GM21423 (cell line): ENCODE measurements around the gene PRKAG2.

Experiments used
- ATAC-seq: cut with Tn5 transposase; IDR thresholded peaks from one replicate; pipeline ENCODE4 v1.9.1; 2021; ENCODE audit warnings: mild to moderate bottlenecking, moderate library complexity; ENCODE audit not compliant: unreplicated experiment

The PRKAG2 gene

DNA sequence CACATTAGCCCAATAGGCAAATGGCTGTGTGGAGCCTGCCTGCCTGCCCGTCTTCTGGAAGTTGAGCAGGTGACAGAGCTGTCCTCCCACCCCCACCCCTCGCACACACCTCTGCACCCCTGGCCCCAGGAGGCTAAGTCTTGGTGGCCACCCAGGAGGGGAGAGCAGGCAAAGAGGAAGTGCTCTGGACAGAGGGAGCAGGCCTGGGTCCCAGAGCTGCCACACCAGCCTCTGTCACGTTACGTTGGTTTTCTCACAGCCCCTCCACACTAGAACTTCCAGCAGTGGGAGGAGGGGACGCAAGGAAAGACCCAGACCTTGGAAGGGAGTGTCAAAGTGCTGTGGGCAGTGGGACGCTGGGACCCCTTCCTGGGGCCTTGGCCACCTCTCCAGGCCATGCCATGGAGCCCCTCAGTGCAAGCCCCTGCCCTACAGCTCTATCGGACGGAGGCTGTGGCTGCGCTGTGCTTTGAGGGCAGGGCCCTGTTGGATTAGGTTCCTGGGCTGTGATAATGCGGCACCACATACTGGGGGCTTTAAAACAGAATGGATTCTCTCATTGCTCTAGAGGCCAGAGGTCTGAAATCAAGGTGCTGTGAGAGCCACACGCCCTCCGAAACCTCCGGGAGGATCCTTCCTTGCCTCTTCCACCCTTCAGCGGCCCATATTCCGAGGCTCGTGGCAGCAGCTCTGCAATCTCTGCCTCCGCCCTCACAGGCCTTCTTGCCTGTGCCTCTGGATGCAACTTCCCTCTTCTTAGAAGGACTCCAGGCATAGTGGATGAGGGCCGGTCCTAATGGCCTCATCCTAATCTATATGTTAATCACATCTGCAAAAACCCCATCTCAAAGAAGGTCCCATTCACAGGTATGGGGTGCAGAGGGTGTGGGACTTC is 9.9 kb downstream of the PRKAG2 start:
- ATAC-seq: no peak

DNA sequence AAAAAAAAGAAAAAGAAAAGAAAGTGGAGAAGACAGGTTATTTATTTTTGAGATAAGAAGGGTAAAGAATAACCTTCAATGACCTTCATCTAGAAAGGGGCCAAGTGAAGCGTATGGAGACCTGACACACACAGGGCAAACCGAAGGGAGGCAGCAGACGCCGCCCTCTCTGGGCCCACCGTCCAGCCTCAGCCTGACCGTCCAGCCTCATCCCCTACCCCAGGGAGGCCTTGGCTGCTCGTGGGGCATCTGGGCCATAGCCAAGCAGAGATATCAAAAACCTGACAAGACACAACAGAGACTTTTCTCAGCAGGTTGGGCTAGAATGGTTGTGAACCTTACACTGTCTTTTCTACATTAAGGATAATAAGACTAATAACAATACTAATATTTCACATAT is 10.9 kb downstream of the PRKAG2 start:
- ATAC-seq: no peak

DNA sequence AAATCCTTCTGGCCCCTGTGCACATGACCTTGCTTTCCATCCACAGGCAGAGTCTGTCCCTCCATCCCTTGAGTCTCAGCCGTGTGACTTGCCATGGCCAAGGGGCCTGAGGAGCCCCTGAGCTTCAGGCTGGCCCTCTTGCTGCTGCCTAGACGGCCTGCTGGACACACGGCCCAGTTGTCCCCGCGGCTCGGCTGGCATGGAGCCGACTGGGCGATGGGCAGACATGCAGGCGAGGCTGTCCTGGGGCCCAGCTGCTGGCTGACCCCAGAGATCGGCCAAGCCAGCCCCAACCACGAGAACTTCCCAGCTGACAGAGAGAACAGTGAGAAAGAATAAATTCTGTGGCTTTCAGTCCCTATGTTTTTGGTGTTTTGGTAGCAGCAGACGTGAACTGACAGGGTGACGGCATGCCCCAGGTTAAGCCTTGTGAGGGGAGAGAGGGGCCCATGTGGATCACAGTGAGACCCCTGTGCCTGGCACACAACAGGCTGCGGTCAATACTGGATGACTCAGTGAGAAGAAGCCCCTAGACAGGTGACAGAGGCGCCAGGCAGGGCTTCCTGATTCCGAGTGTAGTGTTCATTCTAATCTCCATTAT is 11.7 kb downstream of the PRKAG2 start:
- no peak for ATAC-seq

DNA sequence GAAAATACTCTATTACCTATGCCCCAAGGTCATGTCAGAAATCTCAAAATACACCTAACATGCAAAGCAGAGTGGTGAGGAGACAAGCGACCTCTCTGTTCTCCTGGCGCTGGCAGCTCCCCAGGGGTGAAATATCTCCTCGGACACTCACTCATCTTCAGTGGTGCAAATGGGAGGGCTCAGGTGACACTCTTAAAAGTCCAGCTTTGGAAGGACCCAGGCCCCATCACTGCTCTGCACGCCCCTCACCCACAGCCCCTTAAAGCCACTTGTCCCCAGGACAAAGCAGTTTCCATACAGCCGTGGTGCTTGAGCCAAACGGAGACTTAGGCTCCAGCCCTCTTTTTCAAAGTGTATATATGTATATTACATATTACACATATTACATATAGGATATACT is 12.4 kb downstream of the PRKAG2 start:
- no peak for ATAC-seq

DNA sequence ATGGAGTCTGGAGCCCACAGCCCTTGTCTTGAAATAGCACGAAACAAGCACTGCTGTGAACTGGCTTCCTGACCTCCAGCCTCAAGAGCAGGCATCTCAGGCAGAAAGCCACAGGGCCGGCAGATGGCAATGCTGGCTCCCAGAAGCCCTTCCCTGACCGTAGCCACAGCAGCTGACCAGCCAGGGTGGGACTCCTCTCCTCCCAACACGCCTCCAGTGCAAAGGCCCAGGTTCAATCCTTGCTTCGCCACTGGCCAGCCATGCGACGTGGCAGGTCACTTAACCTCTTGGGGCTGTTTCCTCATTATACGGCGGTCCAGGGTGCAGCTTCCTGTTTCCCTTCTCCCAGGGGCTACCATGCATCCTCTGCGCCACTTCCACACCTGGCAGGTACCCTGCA is 12.8 kb downstream of the PRKAG2 start:
- no peak for ATAC-seq

DNA sequence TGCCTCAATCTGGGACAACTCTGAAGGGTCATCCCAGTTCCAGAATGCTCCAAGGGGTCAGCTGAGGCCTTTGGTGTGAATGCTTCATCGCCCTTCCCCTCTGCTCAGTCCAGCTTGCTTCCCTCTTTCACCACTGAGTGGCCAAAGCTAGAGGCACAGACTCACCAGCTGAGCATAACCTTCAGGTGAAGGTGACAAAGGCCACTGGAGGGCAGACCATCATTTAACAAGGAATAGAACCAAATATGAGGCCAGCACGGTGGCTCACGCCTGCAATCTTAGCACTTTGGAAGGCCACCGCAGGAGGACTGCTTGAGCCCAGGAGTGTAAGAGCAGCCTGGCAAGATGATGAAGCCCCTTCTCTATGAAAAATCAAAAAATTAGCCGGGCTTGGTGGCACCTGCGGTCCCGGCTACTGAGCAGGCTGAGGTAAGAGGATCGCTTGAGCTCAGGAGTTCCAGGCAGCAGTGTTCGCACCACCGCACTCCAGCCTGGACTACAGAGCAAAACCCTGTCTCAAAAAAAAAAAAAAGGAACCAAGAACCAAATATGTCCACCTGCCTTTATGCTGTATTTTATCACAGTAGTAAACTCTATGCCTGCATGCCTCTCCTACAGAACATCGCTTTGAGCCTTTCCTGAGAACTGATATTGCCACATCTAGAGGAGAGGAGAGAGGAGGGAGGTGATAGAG is 13.4 kb downstream of the PRKAG2 start:
- ATAC-seq: no peak

DNA sequence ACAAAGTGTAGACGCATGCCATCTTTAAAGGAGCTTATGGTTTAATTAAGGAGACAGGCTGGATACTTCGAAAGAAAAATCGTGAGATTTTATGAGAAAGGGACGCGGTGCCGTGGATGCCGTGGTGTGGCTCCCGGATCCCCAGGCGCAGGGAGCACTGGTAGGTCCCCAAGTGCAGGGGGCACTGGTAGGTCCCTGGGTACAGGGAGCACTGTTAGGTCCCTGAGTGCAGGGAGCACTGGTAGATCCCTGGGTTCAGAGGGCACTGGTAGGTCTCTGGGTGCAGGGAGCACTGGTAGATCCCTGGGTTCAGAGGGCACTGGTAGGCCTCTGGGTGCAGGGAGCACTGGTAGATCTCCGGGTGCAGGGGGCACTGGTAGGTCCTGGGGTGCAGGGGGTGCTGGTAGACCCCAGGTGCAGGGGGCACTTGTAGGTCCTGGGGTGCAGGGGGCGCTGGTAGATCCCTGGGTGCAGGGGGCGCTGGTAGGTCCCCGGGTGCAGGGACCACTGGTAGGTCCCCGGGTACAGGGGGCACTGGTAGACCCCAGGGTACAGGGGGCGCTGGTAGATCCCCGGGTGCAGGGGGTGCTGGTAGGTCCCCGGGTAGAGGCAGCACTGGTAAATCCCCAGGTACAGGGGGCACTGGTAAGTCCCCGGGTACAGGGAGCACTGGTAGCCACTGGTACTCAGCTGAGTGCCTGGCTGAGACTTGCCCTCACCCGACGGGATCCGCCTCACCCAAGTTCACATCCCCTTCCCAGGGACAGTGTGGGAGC is 14.1 kb downstream of the PRKAG2 start:
- no peak for ATAC-seq

DNA sequence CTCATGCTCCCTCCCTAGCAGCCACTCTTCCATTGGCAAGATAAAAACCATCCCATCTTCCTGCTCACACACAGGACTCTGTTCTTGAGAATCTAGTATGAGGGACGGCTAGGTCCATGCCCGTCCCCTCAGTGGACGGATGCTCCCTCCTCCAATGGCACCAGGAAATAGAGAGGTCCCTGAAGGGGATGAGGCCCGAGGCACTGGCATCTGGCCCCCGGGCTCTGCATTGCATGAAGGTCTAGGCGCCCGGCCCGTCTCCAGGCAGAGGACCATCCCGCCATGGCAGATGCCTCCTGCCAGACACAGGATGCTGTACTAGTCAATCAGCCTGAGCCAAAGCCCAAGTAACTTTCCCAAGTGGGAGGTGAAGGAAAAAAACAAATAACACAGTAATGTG is 15.0 kb downstream of the PRKAG2 start:
- ATAC-seq: no peak

DNA sequence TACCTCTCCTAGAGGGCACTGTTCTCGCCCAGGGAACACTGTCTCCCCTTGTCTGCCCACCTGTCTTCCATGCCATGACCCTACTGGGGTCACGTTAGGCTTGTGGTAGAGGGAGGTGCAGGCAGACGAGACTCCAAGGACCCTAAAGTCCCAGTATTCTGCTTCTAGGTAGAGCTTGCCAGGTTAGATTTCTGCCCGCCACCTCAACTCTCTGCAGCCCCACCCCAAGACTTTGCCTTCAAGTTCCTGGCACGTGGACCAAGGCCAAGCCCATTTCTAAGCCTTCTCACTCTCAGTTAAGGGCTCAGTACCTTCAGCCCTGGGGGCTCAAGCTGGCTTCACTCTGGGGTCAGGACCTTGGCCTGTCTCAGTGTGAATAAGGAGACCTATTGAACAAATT is 16.1 kb downstream of the PRKAG2 start:
- ATAC-seq: no peak

DNA sequence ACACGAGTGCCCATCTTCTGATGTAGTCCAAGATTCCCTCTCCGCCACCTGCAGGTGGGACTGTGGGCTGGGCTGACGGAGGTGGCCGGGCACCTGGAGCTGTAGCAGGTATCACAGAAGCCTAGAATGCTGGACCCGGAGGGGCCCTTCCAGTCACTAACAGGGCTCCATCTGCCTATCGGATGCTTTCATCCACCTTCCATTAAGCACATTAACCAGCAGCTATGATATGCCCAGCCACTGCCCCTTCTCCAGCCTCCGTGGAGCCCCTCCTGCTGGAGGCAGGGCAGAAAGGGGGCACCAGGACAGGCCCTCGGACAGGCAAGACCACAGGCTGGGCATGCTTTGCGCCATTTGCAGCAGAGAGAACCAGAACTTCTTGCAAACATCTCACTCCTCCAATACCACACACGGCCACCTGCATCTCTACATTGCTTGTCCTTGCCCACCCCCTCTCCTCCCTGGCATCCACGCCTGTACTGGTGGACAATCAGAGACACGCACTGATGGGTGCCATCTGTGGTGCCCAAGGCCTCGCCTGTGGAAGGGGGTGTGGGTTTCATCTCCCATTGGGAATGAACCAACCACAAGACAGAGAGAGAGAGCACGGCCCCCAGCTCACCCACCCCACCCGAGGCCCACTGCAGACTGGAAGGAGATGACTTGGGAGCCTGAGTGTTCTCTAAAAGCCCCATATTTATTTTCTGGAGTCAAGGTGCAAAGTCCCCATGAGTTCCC is 16.8 kb downstream of the PRKAG2 start:
- no peak for ATAC-seq

DNA sequence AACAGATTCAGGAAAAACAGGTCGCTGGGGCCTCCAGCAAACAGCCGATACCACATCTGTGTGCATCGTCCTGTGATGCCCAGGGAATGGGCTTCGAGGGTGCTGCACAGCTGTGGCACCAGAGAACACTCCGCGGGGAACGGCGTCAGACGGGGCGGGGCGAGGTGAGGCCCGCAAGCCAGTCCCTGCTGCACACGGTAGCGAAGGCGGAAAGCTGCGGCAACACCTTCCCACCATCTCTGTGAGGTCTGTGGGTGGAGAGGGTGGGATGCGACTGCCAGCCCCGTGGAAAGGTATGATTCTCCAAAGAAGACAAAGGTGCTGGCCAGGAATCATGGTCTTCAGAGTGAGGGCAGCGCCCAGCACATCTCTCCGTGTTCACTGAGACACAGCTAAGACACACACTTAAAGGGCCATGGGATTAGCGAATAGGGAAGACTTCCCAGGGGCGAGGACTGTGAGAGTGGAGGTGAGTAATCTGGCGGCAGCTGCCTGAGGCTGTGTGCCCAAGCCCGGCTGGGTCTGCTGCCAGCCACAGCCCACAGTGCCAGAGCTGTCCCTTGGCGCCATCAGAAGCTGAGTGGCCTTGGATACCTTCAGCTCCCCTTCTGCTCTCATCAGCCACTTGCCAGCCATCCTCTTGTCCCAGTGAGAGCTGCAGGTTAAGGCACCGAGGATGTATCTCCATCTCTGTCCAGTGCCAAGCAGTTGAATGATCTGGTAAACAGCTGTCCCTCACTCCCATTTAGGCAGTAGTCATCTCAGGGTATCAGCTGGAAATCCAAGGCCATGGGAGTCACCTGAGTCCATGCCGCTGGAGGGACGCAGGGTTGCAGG is 17.6 kb downstream of the PRKAG2 start:
- ATAC-seq: no peak

DNA sequence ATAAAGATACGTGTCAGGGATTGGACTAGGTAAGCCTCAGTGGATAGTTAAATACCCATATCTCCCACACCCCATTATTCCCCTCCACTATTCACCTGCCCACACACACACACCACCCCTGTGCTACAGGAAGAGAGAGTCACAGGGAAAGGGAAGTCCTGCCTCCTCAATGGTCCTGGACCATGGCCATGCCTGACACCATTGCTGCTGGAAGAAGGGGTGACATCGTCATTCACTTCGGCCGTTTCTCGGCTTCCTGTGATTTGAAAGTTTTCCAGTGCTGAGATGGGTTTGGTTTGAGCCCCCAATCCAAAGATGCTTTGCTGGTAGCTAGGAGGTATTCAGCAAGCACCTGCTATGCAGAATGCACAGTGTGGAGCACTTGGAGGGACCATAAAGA is 18.5 kb downstream of the PRKAG2 start:
- ATAC-seq: no peak

DNA sequence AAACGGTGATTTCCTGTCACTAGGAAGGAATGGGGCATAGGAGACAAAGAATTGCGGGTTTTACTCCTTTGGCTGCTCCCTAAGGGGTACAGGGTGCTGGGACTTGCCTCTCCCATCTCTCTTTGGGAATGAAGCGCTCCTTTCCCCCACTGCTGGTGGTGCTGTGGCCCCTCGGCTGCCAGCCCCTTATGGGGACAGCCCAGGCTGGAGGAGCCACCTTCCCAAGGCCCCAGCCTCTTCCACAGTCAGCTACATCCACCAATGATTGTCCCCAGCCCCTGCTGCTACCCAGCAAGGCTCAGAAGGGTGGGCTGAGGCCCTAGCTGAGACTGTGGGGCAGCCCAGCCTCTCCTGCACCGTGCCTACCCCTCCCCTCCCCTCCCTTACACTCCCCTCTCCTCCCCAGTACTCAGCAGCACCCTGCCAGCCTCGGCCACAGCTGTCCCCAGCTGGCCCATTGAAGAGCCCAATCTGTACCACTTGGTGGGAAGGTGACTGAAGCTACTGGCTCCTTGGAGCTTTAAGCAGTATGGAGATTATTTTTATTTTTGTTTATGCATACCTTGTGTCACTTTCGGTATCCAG is 19.0 kb downstream of the PRKAG2 start:
- no peak for ATAC-seq

DNA sequence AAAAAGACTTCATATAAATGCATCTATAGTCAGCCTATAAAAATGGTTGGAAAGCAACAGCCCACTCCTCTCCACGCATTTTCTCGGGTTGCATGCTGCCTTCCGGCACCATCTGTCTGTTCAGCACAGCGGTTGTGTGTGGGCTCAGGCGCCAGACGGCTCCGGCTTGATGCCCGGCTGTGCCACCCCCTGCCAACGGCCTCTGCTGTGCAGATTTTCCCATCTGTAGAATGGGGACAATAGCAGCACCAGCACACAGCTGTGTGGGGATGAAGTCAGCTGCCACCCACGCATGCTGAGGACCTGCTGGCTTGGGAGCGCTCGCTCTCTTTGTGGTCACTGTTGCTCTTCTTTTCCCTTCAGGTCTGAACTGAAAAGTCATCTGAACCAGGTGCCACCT is 19.5 kb downstream of the PRKAG2 start:
- no peak for ATAC-seq

DNA sequence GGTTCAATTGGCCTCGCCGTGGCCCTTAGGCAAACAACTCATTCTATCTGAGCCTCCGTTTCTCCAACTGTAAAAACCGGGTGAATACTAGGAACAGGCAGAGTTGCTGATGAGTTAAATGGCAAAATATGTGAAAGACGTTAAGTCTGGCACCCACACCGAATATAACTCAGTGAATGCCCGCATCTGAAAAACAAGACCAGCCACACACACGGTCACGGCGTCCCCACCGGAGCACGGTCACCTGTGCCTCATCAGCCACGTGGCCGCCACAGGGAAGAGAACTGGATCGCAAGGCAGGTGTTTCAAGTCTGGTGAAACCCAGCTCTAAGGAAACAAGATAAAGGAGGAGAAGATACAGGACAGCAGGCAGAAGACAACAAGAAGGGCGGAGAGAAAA is 20.4 kb downstream of the PRKAG2 start:
- ATAC-seq: no peak

DNA sequence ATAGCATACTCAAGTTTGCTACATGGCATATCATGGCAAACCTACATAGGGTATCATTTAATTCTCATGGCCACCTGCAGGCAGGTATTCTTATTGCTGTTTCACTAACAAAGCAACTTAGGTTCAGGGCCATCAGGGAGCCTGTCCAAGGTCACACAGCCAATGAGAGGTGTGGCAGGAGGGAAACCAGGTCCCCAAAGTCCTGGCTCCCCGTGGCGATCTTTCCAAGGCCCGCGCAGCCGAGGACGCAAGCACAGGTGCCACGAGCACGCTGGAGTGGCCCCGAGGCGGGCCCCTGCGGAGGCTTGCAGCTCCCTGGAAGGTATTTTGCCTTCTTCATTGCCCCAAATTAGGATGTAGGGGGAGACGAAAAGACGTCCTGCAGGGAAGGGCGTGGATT is 20.8 kb downstream of the PRKAG2 start:
- no peak for ATAC-seq

DNA sequence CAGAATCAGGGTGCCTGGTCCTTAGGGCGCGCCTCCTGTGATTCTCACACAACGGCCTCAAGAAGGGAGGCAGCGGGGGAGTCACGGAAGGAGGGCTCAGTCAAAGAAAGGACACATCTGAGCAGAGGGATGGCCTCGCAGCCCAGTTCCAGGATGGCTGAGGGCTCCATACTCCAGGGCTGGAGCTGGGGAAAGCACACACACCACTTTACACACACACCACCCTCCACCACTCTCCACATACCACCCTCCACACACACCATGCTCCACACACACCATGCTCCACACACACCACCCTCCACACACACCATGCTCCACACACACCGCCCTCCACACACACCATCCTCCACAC is 22.2 kb downstream of the PRKAG2 start:
- no peak for ATAC-seq

DNA sequence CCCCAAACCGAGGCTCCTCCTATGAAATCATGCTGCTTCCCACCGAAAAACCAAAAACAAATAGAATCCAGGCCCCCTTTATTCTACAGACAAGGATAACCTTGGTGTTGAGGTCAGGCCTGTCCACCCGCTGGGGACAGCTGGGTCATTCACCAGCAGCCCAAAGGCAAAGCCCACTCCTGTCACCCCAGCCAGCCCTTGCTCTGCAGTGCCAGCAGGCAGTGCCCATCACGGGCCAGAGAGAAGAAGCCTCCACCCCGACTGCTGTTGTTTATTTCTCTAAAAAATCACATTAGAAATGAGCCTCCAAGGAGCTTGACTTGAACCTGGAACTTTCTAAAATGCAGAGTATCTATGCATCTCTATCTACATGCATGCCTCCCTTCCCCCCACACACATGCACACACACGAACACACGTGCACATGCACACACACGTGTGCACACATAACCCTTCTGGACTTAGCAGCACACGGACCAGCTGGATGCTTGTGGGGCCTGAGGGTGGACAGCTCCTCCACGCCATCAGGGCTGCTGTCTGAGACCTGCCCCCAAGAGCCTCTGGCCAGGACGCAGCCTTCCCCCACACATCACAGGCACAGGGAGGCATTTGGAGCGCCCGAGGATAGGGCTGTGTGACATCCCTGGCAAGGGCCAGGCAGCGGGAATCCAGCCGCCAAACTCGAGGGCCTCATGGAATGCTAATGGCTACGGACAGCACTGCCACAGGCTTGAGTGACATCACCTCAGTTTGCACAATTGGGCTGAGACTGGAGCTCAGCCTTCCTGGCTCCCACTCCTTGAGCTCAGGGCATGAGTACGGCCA is 22.8 kb downstream of the PRKAG2 start:
- ATAC-seq: no peak
